Measurements from ENCODE around the gene CABLES1. TPM values are rescaled to one million over a fixed set of nuclear protein-coding genes. Genes with fewer than 3 reads are reported as not detected.

The CABLES1 gene
- polyA plus RNA-seq, 1 donor (not counting 4 experiments of a cell fraction or from before 2014, with no cell fraction given): 1.00 TPM

DNA sequence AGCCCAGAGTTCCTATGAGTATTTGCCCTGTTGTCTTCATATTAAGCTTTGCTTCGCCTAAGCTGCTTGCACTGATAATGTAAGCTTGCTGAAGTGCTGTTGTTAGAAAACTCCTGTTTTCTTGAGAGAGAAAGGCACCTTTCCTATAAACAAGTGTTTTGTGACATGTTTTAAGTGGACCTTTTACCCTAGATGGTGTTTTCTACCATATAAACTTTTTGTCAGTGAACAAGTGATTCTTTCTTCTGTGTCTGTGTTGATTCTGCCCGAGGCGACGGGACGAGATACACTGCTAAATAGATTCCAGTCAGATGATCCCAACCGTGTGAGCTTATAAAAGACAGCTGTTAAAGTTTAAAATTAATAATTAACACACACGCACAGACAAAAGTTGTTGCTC, 24.1 kb downstream of the CABLES1 start:
- no peak overlapping the region for H2AFZ ChIP-seq (ENCODE audit: control insufficient read depth, low read length)
- H3K4me3 ChIP-seq (ENCODE audit: control insufficient read depth in 2 of 3, extremely low read depth in 1 of 3, insufficient read depth in 2 of 3, low read depth in 1 of 3, low read length in 3 of 3): no peak overlapping the region
- no peak overlapping the region for H3K9ac ChIP-seq (ENCODE audit: control insufficient read depth, extremely low read depth, insufficient read depth, low read length)
- H3K4me1 ChIP-seq (ENCODE audit: control insufficient read depth, extremely low read depth, insufficient read depth, low read length): peaks cover 7% of the 10 kb centered on the region
- no peak overlapping the region for H3K4me2 ChIP-seq (ENCODE audit: control insufficient read depth, extremely low read depth, insufficient read depth, low read depth, low read length)
- dilution Hi-C loops (cut with MboI; ENCODE audit: extremely low pct_ligation_motif_present, low sequenced_read_pairs): no loop called here
- no peaks in the 10 kb centered on the region for H4K20me1 ChIP-seq (ENCODE audit: control insufficient read depth, extremely low read depth, insufficient read depth, low read length)
- DNase-seq (ENCODE audit: low read depth, low spot score): no peak
- FAIRE-seq: no peak
- H3K36me3 ChIP-seq (ENCODE audit: control insufficient read depth in 2 of 2, extremely low read depth in 1 of 2, insufficient read depth in 2 of 2, low read length in 2 of 2): no peaks in the 10 kb centered on the region
- H3K27ac ChIP-seq (ENCODE audit: control insufficient read depth, insufficient read depth, low read length): no peak overlapping the region
- no peaks in the 10 kb centered on the region for H3K27me3 ChIP-seq (ENCODE audit: control insufficient read depth, extremely low read depth, insufficient read depth, low read length)
- no peaks in the 10 kb centered on the region for H3K79me2 ChIP-seq (ENCODE audit: control insufficient read depth, insufficient read depth, low read length)
- no peaks in the 10 kb centered on the region for H3K9me3 ChIP-seq (ENCODE audit: control insufficient read depth, low read depth, low read length)
- TF ChIP-seq EZH2 (IDR thresholded peaks at IDR 0.05; ENCODE audit: low read length) (no peak), CTCF (optimal IDR thresholded peaks at IDR 0.05 in 1 of 3, IDR thresholded peaks at IDR 0.05 in 1 of 3, conservative IDR thresholded peaks at IDR 0.05 in 1 of 3; ENCODE audit: extremely low read depth in 1 of 3, insufficient read depth in 2 of 3, low read length in 3 of 3) (no peak)
- H3K9me1 ChIP-seq (ENCODE audit: control insufficient read depth, extremely low read depth, insufficient read depth, low read length): no peaks in the 10 kb centered on the region

DNA sequence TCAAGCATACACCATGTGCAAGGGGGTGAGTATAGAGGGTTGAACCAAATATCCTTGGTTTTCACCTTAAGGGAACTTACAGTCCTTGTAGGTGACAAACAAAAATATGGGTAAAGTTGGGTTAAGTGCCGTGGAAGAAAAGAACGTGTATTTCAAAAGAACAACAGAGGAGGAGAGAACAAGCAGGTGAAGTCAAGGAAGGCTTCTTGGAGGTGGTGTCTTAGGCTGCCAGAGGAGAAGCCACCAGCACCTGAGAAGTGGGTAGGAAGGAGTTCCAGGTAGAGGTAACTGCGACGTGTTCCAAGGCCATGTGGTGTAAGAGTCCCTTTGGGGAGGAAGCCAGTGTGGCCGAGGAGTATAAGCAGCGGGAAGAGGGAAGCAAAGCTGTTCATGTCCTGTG, 27.2 kb downstream of the CABLES1 start:
- H3K4me1 ChIP-seq (ENCODE audit: control insufficient read depth, extremely low read depth, insufficient read depth, low read length): no peaks in the 10 kb centered on the region
- H2AFZ ChIP-seq (ENCODE audit: control insufficient read depth, low read length): no peak overlapping the region
- H3K27ac ChIP-seq (ENCODE audit: control insufficient read depth, insufficient read depth, low read length): no peak overlapping the region
- no peaks in the 10 kb centered on the region for H3K9me1 ChIP-seq (ENCODE audit: control insufficient read depth, extremely low read depth, insufficient read depth, low read length)
- FAIRE-seq (no peak), DNase-seq (ENCODE audit: low read depth, low spot score) (no peak)
- TF ChIP-seq EZH2 (IDR thresholded peaks at IDR 0.05; ENCODE audit: low read length): no peak
- TF ChIP-seq CTCF (optimal IDR thresholded peaks at IDR 0.05 in 1 of 3, IDR thresholded peaks at IDR 0.05 in 1 of 3, conservative IDR thresholded peaks at IDR 0.05 in 1 of 3; ENCODE audit: extremely low read depth in 1 of 3, insufficient read depth in 2 of 3, low read length in 3 of 3): no peak
- H4K20me1 ChIP-seq (ENCODE audit: control insufficient read depth, extremely low read depth, insufficient read depth, low read length): no peaks in the 10 kb centered on the region
- H3K4me2 ChIP-seq (ENCODE audit: control insufficient read depth, extremely low read depth, insufficient read depth, low read depth, low read length): no peak overlapping the region
- no peak overlapping the region for H3K9ac ChIP-seq (ENCODE audit: control insufficient read depth, extremely low read depth, insufficient read depth, low read length)
- H3K4me3 ChIP-seq (ENCODE audit: control insufficient read depth in 2 of 3, extremely low read depth in 1 of 3, insufficient read depth in 2 of 3, low read depth in 1 of 3, low read length in 3 of 3): no peak overlapping the region
- dilution Hi-C loops (cut with MboI; ENCODE audit: extremely low pct_ligation_motif_present, low sequenced_read_pairs): no loop called here
- H3K27me3 ChIP-seq (ENCODE audit: control insufficient read depth, extremely low read depth, insufficient read depth, low read length): no peaks in the 10 kb centered on the region
- no peaks in the 10 kb centered on the region for H3K79me2 ChIP-seq (ENCODE audit: control insufficient read depth, insufficient read depth, low read length)
- no peaks in the 10 kb centered on the region for H3K36me3 ChIP-seq (ENCODE audit: control insufficient read depth in 2 of 2, extremely low read depth in 1 of 2, insufficient read depth in 2 of 2, low read length in 2 of 2)
- no peaks in the 10 kb centered on the region for H3K9me3 ChIP-seq (ENCODE audit: control insufficient read depth, low read depth, low read length)

All from keratinocyte (primary cell).